Tongue (tissue), 2 donors: ENCODE data around the gene JPT1. TPM values are rescaled to one million over a fixed set of nuclear protein-coding genes. Genes with fewer than 3 reads are reported as not detected.
A peak's percentile ranks its signal among the peaks of the same experiment; 100 is the strongest.
"Not testable (repeated sequence)": the region's sequence is repeated elsewhere in the genome, so short reads cannot be mapped to it uniquely, and the experiment has no call there.

Experiments
- DNase-seq: peaks from one replicate; pipeline ENCODE4 v3.0.0-alpha.2; 2015
- total RNA-seq: library from RNA; depleted of rRNA; stranded (reverse); fragments of >200 nt; gene quantifications from one replicate; pipeline ENCODE4 v1.2.3, GENCODE V29; 2014

The JPT1 gene
- total RNA-seq, 1 donor from 2014 or later: 97.4 TPM

- no peak for DNase-seq
Measured at GRCh38 chr17:75130059-75130631, 24.2 kb downstream of the JPT1 start.

DNA sequence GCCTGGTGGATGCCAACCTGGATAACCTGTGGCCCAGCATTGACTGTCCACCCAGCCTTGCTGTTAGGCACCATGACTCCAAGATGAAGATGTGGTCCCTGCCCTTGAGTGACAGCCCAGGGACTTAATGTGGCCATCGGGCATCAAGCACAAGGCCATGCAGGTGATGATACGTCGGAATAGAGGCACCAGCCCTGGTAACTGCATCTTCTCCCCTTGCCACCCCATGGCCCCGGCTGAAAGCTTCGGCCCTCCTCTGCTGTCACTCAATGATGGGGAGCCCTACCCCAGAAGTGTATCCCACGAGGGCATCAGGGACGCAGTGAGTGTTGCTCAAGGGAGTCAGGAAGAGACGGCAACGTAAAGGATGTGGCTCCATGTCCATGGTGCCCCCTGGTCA is 24.7 kb downstream of the JPT1 start:
- no peak for DNase-seq

DNA sequence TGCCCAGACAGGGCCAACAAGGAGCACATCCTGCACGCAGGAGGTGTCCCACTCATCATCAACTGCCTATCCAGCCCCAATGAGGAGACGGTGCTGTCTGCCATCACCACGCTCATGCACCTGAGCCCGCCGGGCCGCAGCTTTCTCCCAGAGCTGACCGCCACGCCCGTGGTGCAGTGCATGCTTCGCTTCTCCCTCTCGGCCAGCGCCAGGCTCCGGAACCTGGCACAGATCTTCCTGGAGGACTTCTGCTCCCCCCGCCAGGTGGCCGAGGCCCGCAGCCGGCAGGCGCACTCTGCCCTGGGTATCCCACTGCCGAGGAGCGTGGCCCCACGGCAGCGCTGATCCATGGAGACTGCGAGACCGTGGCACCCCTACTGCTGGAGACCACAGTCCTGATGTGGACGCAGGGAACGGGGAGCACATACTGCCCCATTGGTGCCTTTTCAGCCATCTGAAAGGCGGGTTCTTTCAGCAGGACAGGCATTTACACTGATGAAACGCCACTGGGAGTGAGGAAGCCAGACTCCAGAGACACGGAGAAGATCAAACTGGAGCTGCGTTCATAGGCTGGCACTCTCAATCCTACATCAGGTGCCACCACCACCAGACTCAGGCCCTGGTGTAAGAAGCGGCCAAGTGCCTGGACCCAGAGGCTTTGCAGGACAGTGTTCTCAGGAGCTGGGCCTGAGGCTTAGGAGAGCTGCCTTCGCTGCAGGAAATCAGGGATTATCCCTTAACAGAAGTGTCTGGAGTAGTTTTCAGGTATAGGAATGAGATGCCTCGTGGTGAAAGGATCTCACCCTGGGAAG is 25.4 kb downstream of the JPT1 start:
- no peak for DNase-seq

DNA sequence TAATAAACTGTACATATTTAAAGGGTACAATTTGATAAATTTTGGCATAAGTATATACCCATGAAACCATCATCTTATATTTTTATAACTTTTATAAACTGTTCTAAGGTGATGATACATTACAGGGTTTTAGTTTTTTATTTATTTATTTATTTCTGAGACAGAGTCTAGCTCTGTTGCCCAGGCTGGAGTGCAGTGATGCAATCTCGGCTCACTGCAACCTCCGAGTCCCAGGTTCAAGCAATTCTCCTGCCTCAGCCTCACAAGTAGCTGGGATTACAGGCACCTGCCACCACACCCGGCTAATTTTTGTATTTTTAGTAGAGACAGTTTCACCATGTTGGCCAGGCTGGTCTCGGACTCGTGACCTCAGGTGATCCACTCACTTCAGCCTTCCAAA is 26.4 kb downstream of the JPT1 start:
- DNase-seq: not testable (repeated sequence)

DNA sequence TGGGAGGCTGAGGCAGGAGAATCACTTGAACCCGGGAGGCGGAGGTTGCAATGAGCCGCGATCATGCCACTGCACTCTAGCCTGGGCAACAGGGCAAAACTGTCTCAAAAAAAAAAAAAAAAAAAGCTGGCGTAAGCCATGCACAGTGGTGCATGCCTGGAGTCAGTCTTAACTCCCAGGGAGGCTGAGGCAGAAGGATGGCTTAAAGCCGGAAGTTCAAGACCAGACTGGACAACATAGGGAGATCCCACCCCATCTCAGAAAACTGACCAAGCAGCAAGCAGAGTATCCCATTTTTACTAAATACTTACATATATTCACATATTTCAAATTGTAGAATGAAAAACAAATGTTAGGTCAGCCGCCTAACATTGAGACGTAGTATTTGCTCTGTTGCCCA is 27.4 kb downstream of the JPT1 start:
- no peak for DNase-seq

- no peak for DNase-seq
Measured at GRCh38 chr17:75125984-75126383, 28.3 kb downstream of the JPT1 start.

GRCh38 chr17:75124819-75125162 is 29.5 kb downstream of the JPT1 start:
- no peak for DNase-seq

DNA sequence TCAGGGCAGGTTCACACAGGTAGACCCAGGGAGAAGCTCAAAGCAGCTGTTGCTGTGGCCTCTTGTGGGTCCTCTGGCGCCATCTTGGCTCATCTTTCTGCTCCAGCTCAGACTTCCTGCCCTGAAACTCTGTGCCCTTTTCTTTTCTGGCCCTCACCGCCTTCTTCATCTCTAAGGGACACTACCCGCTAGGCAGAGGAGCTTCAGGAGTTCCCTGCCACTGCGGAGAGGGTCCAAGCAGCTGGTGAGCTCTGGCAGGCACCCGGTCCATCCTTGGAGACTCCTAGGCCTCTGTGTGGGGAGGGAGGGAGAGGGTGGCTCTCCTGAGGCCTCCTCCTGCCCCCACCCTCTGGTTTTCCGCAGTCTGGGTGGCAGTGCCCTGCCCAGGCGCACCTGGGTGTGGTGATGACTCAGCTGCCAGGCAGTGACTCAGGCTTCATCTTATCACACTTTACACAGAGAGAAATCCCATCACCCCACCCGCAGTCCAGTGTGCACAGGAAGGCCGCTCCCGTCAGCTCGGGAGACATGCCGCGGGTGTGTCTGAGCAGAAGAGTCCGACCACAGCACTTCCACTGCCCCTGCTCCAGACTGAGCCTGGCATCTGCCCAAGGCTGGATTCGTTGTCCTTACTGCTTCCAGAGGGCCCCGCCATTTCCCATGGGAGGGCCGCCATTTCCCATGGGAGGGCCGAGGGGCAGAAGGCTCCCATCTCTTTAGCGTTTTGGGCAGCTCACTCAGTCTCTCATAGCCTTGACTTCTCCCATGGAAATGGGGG is 30.1 kb downstream of the JPT1 start:
- no peak for DNase-seq

- DNase-seq: no peak
Measured at GRCh38 chr17:75118307-75118706, 36.0 kb downstream of the JPT1 start.

DNA sequence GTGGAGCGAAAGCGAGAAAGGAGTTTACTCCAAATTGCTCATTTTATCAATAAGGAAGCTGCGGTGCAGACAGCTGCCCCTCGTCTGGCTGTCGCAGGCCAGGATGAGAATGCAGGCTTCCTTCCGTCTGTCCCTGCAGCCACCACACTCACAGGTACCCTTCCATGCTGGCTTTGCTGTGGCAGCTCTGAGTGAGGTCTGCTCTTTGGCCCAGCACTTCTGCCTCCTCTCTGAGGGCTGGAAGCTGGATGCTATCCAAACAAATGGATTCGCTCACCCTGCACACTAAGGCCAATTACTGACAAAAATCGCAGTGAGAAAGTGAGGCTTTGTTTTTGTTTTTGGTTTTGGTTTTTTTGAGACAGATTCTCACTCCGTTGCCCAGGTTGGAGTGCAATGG is 37.6 kb downstream of the JPT1 start:
- no peak for DNase-seq

GRCh38 chr17:75115555-75115954 is 38.8 kb downstream of the JPT1 start:
- DNase-seq: no peak

GRCh38 chr17:75114552-75115314 is 39.6 kb downstream of the JPT1 start:
- no peak for DNase-seq

- DNase-seq: peak; percentile 97
Measured at GRCh38 chr17:75113798-75114551, 40.3 kb downstream of the JPT1 start.

DNA sequence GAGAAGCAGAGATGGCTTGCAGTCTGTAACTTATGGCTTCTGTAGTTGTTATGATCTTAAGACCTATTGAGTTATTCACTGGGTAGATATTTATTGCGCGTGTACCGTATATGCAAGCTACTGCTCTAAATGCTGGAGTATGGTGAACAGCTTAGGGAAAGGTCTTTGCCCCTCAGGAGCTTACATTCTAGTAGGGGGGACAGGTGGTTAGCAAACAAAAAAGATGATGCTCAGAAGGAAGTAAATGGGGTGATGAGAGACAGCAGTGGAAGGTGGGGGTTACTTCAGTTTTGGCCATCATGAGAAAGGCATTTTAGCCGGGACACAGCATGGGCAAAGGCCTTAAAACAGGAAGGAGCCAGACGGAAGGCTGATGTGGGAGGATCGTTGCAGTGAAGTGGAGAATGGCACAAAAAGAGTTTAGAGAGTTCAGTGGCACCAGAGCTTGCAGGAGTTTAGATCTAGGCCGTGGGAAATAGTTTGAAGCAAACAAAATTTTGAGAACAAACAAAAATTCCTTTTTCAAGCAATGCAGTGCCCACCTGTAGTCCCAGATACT is 42.5 kb downstream of the JPT1 start:
- DNase-seq: no peak

DNA sequence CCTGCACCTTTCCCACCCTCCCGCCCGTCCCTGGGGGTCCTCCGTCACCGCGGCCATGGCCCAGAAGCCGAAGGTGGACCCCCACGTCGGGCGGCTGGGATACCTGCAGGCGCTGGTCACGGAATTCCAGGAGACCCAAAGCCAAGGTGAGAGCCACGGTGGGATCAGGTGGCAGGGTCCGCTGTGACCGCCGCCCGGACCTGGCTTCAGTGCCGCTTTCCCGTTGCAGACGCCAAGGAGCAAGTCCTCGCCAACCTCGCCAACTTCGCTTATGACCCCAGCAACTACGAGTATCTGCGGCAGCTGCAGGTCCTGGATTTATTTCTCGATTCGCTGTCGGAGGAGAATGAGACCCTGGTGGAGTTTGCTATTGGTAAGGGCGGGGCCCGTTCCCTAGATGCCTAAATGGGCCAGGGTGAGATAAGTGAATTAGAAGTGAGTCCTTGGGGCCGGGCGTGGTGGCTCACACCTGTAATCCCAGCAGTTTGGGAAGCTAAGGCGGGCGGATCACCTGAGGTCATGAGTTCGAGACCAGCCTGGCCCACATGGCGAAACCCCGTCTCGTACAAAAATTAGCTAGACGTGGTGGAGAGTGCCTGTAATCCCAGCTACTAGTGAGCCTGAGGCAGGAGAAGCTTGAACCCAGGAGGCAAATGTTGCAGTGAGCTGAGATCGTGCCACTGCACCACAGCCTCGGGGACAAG is 43.9 kb downstream of the JPT1 start:
- no peak for DNase-seq

- peak; percentile 91 for DNase-seq
Measured at GRCh38 chr17:75109407-75110233, 44.7 kb downstream of the JPT1 start, which contains the start of gene ARMC7. TSS of gene ARMC7 (plus strand) at chr17:75109969. CDS start at chr17:75110289, 320 bp downstream.

DNA sequence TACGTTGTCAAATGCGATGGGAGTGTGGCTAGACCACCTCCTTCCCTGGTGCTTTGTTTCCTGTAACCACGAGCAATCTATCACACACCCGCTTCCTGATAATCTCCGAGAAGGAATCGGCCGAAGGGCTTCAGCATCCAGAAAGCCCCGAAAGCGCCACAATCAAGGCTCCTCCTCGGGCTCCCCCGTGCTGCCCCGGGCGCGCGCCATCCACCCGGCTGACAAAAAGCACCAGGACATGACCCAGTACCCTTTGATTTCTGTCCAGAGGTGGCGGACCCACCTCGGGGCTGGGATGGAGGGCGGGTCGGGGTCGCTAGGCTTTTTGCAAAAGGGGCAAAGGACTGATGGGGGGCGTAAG is 45.3 kb downstream of the JPT1 start:
- no peak for DNase-seq

GRCh38 chr17:75108193-75108592 is 46.1 kb downstream of the JPT1 start:
- no peak for DNase-seq

- peak; percentile 46 for DNase-seq
Measured at GRCh38 chr17:75105126-75106080, 48.9 kb downstream of the JPT1 start.
